Urothelium cell line (cell line): Measurements from ENCODE around the gene PRMT1.
"Not testable (repeated sequence)": the region's sequence is repeated elsewhere in the genome, so short reads cannot be mapped to it uniquely, and the experiment has no call there.

Source experiments
- DNase-seq: peaks from one replicate; pipeline ENCODE4 v3.0.0; 2011; ENCODE audit warnings: low spot score, mixed read lengths
- FAIRE-seq: peaks from 2 replicates; lab custom pipeline; 2011; peaks lifted over from hg19 to GRCh38; lab: Jason Lieb, UNC

Gene PRMT1

DNA sequence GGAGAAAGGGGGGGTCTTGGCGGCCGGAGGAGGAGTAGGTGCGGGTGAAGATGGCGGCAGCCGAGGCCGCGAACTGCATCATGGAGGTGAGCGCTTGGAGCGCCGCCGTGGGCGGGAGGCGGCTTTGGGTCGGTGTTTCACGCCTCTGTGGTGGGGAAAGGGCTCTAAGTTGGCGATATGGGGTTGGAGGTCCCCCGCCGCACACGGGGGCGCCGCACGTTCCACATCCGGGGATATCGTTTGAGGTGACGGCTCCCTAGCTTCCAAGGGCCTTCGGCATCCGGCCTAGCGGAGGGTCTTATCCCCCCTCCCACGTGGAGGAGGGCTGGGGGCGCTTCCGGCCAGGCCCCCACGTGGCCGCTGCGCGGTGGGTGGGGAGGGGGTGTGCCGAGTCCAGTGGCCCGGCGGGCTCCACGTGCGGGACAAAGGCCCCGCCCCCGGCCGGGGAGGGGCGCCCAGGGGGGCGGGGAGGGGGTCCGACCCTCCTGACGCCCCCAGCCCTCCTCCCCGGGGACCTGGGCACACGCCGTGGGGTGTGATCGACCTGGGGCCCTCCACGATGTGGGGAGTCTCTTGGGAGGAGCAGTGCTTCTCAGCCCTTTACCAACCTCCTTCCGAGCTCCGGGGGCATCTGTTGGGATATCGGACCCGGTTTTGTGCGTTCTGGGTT lies at the start of gene PRMT1:
Gene PRMT1 (plus strand): TSS at position 41 of the 670 bp plus-strand sequence. CDS start 10 bp downstream, at position 51.
- DNase-seq (peak; percentile 67), FAIRE-seq (no peak)

DNA sequence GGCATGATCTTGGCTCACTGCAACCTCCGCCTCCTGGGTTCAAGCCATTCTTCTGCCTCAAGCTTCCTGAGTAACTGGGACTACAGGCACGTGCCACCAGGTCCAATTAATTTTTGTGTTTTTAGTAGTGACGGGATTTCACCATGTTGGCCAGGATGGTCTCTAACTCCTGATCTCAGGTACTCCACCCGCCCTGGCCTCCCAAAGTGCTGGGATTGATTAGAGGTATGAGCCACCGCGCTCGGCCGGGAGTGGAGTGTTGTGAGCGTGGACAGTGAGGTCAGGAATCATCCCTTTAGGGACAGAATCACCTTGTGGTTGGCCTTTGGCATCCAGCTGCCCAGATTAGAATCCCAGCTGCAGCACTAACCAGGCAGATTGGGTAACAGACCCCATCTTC lies 47.4 kb upstream of the PRMT1 start:
- no peak for FAIRE-seq
- DNase-seq = no peak

DNA sequence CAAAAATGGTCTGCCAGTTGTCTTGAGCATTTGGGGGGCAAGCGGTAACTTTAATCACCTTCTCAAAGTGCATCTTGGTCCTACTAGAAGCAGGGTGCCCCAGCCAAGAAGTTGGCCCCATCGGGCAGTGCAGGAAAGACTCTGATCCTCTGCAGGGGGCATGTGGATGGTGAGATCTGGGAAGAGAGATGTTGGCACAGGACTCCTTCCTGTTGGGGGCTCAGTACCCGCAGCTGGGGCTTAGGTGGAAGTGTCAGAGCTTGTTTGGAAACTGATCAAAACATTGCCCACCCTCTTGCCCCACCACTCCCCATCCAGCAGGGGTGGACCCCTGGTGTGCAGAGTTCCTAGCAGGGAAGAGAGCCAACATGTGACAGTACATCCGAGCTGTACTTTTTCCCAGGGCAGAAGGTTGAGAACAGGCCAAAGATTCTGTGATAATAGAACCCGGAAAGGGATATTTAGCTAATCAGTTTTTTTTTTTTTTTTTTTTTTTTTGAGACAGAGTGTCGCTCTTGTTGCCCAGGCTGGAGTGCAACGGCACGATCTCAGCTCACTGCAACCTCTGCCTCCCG lies 46.0 kb upstream of the PRMT1 start:
- DNase-seq = no peak
- no peak for FAIRE-seq

GRCh38 chr19:49631610-49632192 lies 45.4 kb upstream of the PRMT1 start:
- FAIRE-seq (no peak), DNase-seq (no peak)

- FAIRE-seq (no peak), DNase-seq (no peak)
Measured at GRCh38 chr19:49632576-49632975, 44.5 kb upstream of the PRMT1 start.

- not testable (repeated sequence) for FAIRE-seq, DNase-seq
Measured at GRCh38 chr19:49633273-49633672, 43.8 kb upstream of the PRMT1 start.

DNA sequence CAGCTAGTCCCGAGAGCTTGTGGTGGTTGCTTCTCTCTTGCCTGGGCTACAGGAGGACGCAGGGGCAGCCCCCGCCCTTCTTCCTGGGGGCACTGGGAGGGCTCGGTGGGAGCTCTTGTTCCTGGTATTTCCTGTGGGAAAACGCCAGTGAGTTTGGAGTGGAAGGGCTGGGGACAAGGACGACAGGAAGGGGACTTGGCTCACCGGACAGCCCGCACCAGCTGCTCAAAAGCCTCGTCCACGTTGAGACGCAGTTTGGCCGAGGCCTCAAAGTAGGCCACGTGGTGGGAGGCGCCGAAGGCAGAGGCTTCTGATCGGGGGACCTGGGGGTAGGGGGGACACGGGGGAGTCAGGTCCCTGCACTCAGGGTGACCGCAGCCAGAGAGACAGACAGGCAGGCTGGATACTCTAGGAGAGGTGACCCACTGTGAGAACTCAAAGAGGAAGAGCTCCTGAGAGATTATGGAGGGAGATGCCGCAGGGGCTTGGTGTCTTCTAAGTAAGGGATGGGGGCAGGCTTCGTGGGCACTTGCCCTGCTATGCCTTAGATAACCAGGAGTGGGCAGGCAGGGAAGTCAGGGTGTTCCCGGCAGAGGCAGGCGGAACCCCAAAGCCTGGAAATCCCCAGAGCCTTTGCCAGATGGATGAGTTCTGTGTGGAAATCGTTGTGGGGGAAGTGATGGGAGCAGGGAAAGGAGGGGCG lies 41.4 kb upstream of the PRMT1 start:
- no peak for FAIRE-seq
- DNase-seq = no peak

- DNase-seq (no peak), FAIRE-seq (no peak)
Measured at GRCh38 chr19:49636233-49636932, 40.7 kb upstream of the PRMT1 start.

GRCh38 chr19:49637821-49638738 lies 39.0 kb upstream of the PRMT1 start:
- peak; percentile 89 for DNase-seq
- FAIRE-seq = peak; percentile 58

DNA sequence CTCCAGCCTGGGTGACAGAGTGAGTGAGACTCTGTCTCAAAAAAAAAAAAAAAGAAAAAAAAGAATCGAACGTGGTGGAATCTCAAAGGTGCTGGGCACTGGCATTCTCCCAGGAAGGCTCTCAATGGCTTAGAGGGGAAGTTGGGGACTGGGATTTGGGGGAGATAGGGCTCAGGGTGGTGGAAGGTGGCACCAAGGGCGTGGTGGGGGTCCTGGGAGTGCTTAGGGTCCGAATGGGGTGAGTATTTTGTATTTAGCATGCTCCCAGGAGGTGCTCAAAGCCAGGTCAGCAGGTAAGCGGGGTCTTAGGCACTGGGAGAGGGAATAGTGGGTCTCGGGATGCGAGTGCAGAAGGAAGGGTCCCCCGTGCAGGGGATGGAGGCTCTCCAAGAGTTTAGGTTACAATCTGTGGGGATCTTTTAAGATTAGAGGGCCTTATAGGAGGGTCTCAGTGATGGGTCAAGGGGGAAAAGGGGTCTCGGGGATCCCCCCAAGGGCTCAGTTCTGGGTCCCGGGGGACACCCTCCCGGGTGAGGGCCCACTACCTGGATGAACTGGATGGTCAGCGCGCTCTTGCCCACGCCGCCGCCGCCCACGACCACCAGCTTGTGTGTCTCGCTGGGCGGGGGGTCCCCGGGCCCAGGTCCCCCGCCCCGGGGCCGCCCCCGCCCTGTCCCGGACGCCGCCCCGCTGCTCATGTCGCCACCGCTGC lies 37.5 kb upstream of the PRMT1 start:
- DNase-seq (peak; percentile 21), FAIRE-seq (no peak)

DNA sequence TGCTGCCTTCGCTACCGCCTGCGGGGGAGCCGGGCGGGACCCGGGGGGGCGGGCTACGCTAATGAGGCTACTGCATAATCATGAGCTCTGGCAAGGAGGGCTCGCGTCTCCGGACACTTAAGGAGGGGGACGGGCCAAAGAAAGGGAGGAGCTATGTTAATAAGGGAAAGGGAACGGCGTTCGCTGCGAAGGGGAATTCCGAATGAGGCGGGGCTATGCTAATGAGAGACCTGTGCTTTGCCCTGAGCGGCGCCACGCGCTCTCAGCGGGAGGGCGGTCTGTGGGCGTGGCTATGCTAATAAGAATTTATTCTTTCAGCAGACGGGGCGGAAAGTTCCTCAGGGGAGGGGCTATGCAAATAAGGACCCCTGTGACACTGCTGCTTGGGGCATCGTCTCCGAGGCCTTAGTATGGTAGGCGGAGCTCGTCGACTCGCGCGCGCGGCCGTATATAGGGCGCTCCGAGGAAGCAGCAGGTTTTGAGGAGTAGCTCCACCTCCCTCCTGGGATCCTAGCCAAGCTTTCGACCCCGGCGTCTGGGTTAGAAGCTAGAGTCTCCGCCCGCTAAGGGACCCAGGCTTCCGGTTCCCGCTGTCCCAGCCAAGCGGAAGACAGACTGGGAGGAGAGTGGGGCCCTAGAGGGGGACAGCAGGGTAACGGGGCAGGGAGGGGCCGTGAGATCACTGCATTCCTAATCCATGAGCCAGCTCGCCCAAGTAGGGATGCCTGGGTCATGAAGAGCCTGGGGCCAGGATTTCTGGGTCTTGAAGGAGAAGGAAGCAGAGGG lies 36.8 kb upstream of the PRMT1 start, which contains the start of gene RRAS:
Gene RRAS (minus strand): TSS at position 31 of the 786 bp plus-strand sequence. CDS start 45 bp downstream, outside the sequence.
- FAIRE-seq (peak; percentile 84), DNase-seq (peak; percentile 97)

- FAIRE-seq (peak; percentile 97), DNase-seq (peak; percentile 95)
Measured at GRCh38 chr19:49641688-49642491, 35.2 kb upstream of the PRMT1 start, which contains the start of gene SCAF1. TSS of gene SCAF1 (plus strand) at chr19:49642209. CDS start at chr19:49645027, 2,818 bp downstream.

DNA sequence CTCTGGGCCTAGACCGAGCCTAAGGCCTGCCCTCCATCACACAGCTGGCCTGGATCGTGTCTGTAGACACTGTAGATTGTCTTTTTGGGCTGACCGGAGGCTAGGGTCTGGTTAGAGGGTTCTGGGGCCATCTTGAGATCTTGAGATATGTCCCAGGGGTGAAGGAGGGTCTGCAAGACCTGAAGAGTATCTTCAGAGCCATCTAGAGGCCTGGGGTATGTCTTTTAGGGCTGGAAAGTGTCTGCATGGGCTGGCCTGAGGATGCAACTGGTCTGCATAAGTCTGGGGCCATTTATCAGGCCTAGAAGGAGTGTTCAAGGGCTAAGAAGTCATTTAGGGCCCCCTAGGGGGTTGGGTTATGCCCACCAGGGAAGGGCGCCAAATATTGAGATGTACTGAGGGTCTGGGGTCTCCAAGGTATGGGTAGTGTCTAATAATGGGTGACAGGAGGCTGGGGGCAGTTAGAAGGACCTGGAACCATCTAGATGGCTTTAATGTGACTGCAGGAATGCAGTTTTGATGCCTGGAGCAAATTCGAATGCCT lies 34.5 kb upstream of the PRMT1 start:
- FAIRE-seq (no peak), DNase-seq (no peak)

DNA sequence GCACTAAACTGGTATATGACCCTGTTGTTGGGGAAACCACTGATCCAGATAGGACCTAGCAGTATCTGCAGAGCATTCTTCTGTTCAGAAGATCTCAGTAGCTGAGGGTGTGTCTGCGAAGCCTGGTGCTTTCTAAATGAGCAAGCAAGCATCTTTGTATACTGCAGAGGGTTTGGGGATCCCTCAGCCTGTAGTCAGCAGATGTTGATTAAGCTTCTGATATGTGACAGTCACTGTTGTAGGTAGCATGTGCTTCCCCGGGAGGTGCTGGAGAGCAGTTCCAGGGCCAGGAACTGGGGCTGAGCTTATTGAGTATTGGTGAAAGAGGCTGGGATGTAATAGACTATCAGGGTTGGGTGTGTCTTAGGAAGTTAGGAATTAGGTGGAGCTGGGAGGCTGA lies 33.6 kb upstream of the PRMT1 start:
- no peak for DNase-seq
- no peak for FAIRE-seq

DNA sequence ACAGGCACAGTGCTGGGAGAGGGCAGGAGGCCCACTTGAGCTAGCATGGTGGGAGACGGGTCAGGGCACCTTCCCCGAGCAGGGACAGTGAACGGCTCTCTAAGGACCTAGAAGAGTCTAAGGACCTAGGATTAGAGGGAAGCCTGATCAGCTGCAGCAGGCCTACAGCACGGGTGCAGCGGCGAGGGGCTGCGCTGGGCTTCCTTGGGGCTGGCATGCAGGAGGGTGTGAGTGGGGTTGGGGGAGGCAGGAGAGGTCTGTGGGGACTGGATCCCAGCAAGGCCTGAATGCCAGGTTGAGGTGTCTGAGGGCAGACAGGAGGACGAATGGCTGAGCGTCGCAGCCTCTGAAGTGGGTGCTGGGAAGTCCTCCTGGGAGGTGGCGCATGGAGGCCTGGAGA lies 31.5 kb upstream of the PRMT1 start:
- DNase-seq = no peak
- FAIRE-seq = no peak

DNA sequence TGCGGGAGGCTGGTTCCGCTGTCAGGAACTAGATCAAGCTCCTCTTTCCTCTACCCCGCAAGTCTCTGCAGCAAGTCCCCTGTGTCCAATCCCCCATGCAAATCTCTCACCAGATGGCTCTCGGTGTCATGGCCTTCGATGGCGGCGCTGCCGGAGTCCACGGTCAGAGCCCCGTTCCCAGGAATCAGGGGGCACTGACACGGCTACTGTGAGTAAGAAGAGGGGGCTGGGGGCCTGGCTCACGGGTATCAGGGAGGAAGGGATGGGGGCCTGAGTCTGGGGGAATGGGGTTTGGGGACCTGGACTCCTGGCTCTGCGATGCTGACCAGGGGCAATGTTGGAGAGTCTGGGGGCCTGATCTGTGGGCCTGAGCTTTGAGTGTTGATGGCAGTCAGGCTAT lies 31.1 kb upstream of the PRMT1 start:
- FAIRE-seq (no peak), DNase-seq (no peak)

- DNase-seq (no peak), FAIRE-seq (no peak)
Measured at GRCh38 chr19:49646586-49646985, 30.5 kb upstream of the PRMT1 start.
